ENCODE data around the gene MEGF11.

- TF ChIP-seq CTCF (conservative IDR thresholded peaks at IDR 0.05) (no peak), EZH2 (IDR thresholded peaks at IDR 0.05; ENCODE audit: low read depth) (no peak)
Measured at GRCh38 chr15:65873256-65873655, 380.3 kb downstream of the MEGF11 start.
